ENCODE data around the gene RAET1E. TPM values are rescaled to one million over a fixed set of nuclear protein-coding genes. Genes with fewer than 3 reads are reported as not detected.
A peak's percentile ranks its signal among the peaks of the same experiment; 100 is the strongest.

RAET1E gene
- total and polyA plus RNA-seq, 7 donors = 0.04 to 17.2 (median 3.1) TPM

GRCh38 chr6:149860834-149861602 is 36.9 kb downstream of the RAET1E start:
- ATAC-seq = no peak
- DNase-seq = no peak
- no peak overlapping the region for H3K27ac ChIP-seq
- intact Hi-C loops (cut with DNase I) = loop anchor here in 1 of 2 donors (2.0 kb wide), 1 partner anchor 16 kb away; no protein-coding TSS in a partner anchor
- peaks cover 40% of the 10 kb centered on the region for H3K4me1 ChIP-seq
- H3K4me3 ChIP-seq = no peak overlapping the region
- no peak for TF ChIP-seq CTCF (IDR thresholded peaks at IDR 0.05)
- no peaks in the 10 kb centered on the region for H3K27me3 ChIP-seq (ENCODE audit: insufficient read depth in 3 of 3, low read length in 2 of 3)
- no peaks in the 10 kb centered on the region for H3K9me3 ChIP-seq
- no peaks in the 10 kb centered on the region for H3K36me3 ChIP-seq (ENCODE audit: insufficient read depth in 1 of 2, low read depth in 1 of 2)
- 87 to 95% (median 93%) methylated on average over 14 of the region's 14 CpGs for WGBS, 3 donors

DNA sequence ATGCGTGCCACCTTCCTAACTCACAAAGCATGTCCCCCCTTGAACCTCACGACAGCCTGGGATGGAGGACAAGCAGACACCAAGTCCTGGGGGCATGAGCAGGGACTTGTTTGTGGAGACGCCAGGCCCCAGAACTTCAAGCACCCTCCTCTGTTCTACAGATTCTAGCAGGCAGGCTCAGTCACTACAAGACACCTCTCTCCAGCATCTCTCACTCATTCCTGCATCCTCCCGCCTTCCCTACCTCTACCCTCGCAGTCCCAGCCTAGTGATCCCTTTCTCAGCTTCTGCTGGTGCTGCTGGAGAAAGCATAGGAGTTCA is 37.4 kb downstream of the RAET1E start:
- no peak for ATAC-seq
- Histone ChIP-seq H3K4me1 (peaks cover 46% of the 10 kb centered on the region), H3K4me3 (no peak overlapping the region), H3K27me3 (ENCODE audit: insufficient read depth in 3 of 3, low read length in 2 of 3) (no peaks in the 10 kb centered on the region), H3K9me3 (no peaks in the 10 kb centered on the region), H3K27ac (no peak overlapping the region), H3K36me3 (ENCODE audit: insufficient read depth in 1 of 2, low read depth in 1 of 2) (no peaks in the 10 kb centered on the region)
- intact Hi-C loops (cut with DNase I) = loop anchor here in 1 of 2 donors (2.0 kb wide), 1 partner anchor 16 kb away; no protein-coding TSS in a partner anchor
- no peak for TF ChIP-seq CTCF (IDR thresholded peaks at IDR 0.05)
- DNase-seq = no peak
- 95 to 98% (median 96%) methylated on average over 5 of the region's 5 CpGs for WGBS, 3 donors

- ATAC-seq (no peak), DNase-seq (no peak)
- intact Hi-C loops (cut with DNase I) = loop anchor here in 1 of 2 donors (2.0 kb wide), 1 partner anchor 15 kb away; no protein-coding TSS in a partner anchor
- Histone ChIP-seq H3K4me3 (no peak overlapping the region), H3K9me3 (no peaks in the 10 kb centered on the region), H3K27ac (peak overlapping the region; percentile 60), H3K36me3 (ENCODE audit: insufficient read depth in 1 of 2, low read depth in 1 of 2) (no peaks in the 10 kb centered on the region), H3K4me1 (peaks cover 47% of the 10 kb centered on the region), H3K27me3 (ENCODE audit: insufficient read depth in 3 of 3, low read length in 2 of 3) (no peaks in the 10 kb centered on the region)
- no peak for TF ChIP-seq CTCF (IDR thresholded peaks at IDR 0.05)
- 93 to 100% (median 95%) methylated on average over 3 of the region's 3 CpGs for WGBS, 3 donors
These were observed 38.0 kb downstream of the RAET1E start for GRCh38 chr6:149859938-149860337.

GRCh38 chr6:149859368-149859767 is 38.5 kb downstream of the RAET1E start:
- 40 to 48% (median 42%) methylated on average over 7 of the region's 7 CpGs for WGBS, 3 donors
- no peak for TF ChIP-seq CTCF (IDR thresholded peaks at IDR 0.05)
- Histone ChIP-seq H3K9me3 (no peaks in the 10 kb centered on the region), H3K27ac (peak overlapping the region; percentile 60), H3K27me3 (ENCODE audit: insufficient read depth in 3 of 3, low read length in 2 of 3) (no peaks in the 10 kb centered on the region), H3K4me1 (peaks cover 47% of the 10 kb centered on the region), H3K4me3 (no peak overlapping the region), H3K36me3 (ENCODE audit: insufficient read depth in 1 of 2, low read depth in 1 of 2) (no peaks in the 10 kb centered on the region)
- ATAC-seq = peak in 2 of 4 donors; percentile 13 to 32
- DNase-seq = no peak
- intact Hi-C loops (cut with DNase I) = no loop called here
